CD4-positive, alpha-beta T cell treated with Interleukin-15 for 1 hour (primary cell): Measurements from ENCODE around the gene EDA.

Source experiments
- DNase-seq: peaks from one replicate; pipeline ENCODE4 v3.0.0-alpha.2; 2020

Gene EDA

DNA sequence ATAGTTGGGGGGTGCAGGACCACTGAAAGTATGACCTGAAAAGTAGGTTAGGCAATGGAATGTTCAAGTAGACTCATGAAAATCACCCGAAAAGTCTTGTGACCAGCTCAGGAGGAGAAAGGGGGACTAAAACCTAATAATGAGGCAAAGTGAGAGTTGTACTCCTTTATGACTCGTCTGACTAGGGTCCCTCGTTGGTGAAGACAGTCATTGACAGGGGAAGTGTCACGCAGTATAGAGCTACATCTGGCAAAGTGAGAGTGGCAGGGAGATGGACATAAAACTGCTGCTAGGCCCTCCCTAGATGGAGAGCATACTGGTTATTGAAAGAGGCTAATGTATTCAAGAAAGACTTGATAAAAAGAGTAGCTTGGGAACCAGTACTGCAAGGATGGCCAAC lies 466.8 kb downstream of the EDA start:
- no peak for DNase-seq

DNA sequence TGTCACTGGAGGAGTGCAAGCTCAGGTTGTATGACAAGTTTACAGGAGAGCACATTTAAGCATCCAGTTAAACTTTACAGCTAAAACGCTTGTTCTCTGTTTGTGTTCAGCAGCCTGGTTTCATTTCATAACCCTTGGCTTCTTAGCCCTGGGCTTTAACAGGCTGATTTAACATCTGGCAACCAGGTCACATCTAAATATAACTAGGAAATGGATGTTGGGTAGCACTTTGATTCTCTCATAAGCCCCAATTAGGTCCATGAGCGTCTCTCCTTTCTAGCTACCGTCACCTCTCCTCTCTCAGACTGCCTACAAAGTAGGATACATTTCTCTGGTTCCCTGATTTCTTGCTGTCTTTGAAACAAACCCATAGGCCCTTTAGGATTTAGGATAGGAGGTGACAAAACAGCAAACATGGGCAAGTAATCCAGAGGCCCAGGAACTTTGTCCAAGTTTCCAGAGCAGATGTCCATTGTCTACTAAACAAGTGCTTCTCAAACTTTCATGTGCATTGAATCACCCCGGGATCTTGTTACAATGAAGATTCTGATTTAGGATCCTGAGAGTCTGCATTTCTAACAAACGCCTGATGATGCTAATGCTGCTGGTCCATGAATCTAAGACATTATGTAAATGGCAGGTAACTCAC lies 468.8 kb downstream of the EDA start:
- DNase-seq = no peak

DNA sequence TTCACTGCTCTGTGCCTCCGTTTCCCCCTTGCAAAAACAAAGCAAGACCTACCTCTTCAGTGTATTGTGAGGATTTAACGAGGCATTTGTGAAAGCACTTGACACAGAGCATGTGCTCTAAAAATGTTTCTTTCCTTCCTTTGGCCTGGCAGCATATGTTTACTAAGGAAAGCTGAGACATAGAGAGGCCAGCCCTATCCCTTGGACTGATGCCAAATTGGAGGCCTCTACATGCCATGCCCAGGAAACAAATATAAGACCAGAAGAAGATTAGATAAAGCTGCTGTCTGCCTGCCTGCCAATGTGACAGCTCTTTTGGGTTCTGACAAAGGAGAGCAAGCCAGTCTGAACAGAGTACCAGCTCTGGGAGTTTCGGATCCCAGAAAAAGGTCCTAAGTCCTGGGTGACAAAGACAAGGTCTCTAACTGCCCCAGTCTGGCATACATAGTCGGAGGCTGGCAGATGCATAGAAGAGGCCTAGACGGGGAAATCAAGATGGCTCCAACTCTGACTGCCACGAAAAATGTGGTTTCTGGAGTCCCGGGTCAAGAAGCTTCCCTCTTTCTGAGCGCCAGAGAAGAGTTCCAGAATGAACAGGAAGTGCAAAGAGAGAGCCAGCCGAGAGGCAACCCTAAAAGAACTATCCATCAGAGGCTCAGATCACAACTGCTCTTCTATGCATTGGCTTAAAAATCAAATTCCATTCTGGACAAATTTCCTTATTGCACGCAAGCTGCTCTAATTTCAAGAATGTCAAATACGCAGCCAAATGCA lies 472.1 kb downstream of the EDA start:
- no peak for DNase-seq

DNA sequence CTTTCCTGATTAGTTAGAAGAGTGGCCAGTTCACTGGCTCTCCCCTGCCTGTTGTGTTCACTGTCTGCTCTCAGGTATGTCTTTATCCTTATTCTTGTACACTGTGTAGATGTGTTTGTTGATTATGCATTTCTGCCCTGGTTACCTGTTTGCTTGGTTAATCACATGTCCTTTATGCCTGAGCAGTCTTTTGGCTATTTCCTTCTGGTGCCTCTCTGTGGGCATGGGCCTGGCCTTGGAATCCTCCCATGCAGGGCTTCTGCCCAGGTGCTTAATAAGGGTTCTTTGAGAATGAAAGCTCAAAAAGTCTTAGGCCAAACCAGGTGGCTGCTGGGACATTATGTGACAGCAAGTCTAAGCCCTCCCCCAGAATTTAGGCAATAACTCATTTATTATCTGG lies 472.8 kb downstream of the EDA start:
- DNase-seq = no peak
